ENCODE results near the gene RNF166.

RNF166 gene

DNA sequence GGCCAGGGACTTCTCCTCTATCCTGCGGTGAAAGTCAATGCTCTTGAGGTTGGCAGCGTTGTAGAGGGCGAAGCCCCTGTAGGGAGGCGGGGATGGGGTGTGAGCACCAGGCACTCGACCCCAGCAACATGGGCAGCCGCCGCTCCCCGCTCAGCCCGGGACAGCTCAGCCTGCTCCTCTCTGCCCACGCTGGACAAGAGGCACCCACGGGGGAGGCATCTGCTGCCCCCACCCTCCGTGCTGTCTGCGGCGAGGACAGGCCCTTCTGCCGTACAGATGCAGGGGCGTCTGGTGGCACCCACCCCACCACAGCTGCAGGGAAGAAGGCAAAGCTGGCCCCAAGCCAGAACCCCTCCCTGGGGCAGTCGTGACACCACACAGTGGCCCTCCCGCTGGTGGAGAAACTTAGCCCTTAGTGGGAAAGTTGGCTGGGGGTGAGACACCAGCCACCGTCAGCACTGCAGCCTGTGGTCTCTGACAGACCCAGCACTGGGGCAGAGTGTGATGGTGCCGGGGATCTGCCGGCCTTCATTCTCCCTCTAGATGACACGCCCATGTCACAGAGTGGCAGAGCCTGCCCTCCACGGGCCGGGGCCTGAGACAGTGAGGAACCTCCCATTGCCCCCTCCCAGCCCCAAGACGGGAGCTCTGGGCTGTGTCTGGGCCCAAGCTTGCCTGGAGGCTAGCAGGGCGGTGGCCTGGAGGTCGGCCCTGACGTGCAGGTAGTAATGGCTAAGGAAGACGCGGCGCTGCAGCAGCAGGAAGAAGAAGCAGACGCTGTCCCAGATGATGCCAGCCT, 19.6 kb upstream of the RNF166 start:
- DNase-seq (ENCODE audit: low read depth, low spot score), result no peak
- ChIA-PET CTCF (interaction anchor here (1.0 kb wide), 1 partner anchor 12 kb away, joined by 4 read pairs; no protein-coding TSS in a partner anchor), POLR2A (no interaction called here)
- H3K4me3 ChIP-seq (ENCODE audit: low read depth, low read length), result no peak overlapping the region
- TF ChIP-seq CTCF (IDR thresholded peaks at IDR 0.05; ENCODE audit: insufficient read depth, low read length, missing control alignments), result no peak

DNA sequence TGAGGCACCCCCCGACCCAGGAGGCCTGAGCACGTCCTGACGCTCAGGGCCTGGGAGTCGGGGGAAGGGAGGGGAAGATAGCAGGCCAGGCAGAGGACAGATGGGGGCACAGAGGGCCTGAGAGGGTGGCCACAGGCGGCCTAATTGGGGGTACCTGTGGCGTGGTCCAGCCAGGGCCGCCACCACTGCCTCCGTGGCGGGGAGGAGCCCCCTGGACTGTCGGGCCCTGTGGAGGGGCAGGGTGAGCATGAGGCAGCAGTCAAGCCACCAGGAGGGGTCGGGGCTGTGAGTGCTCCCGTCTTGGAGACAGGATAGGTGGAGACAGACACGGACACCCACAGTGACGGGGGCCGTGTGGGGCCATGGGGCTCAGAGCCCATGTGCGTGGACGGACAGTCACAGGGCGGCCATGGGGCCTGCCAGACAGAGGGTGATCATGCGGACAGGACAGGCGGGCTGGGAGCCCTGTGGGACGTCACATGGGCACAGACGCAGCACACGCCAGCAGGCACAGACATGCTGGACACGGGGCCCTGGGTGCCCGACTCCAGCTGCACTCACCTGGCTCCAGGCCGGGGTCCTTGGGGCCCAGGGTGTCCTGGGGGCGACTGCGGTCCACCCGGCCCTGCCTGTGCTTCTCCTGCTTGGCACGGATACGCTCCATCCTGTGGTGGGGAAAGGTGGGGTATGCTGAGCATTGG, 18.8 kb upstream of the RNF166 start:
- H3K4me3 ChIP-seq (ENCODE audit: low read depth, low read length), result no peak overlapping the region
- ChIA-PET POLR2A (no interaction called here), CTCF (no interaction called here)
- no peak for TF ChIP-seq CTCF (IDR thresholded peaks at IDR 0.05; ENCODE audit: insufficient read depth, low read length, missing control alignments)
- no peak for DNase-seq (ENCODE audit: low read depth, low spot score)

GRCh38 chr16:88723911-88724310, 17.7 kb upstream of the RNF166 start:
- no peak for DNase-seq (ENCODE audit: low read depth, low spot score)
- POLR2A ChIA-PET, result no interaction called here
- CTCF ChIA-PET, result interaction anchor here (1.2 to 1.3 kb wide), 2 partner anchors 14 to 17 kb away, joined by 3 to 4 read pairs; no protein-coding TSS in a partner anchor
- H3K4me3 ChIP-seq (ENCODE audit: low read depth, low read length), result no peak overlapping the region
- TF ChIP-seq CTCF (IDR thresholded peaks at IDR 0.05; ENCODE audit: insufficient read depth, low read length, missing control alignments), result no peak

DNA sequence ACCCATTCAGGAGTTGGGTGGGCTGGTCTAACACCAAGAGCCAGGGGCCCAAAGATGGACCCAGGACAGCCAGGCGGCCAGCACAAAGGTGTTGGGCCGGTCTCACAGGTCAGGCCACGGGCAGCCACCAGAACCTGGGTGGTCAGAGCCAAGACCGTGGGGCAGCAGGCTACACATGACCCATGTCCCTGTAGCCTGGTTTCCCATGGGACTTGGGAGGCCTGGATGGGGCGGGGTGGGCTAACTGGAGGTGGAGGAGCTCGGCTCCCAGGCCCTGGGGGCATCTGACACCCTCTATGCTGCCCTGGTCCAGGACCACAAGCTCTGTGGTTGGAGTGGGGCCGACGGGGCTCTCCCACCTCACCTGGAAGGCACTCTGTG, 17.3 kb upstream of the RNF166 start:
- POLR2A ChIA-PET, result no interaction called here
- no peak overlapping the region for H3K4me3 ChIP-seq (ENCODE audit: low read depth, low read length)
- TF ChIP-seq CTCF (IDR thresholded peaks at IDR 0.05; ENCODE audit: insufficient read depth, low read length, missing control alignments), result no peak
- CTCF ChIA-PET, result interaction anchor here (1.0 to 1.3 kb wide), 3 partner anchors 14 to 65 kb away, joined by 3 to 4 read pairs (median 3); no protein-coding TSS in a partner anchor
- DNase-seq (ENCODE audit: low read depth, low spot score), result no peak

- no peak overlapping the region for H3K4me3 ChIP-seq (ENCODE audit: low read depth, low read length)
- ChIA-PET CTCF (interaction anchor here (1.0 to 3.3 kb wide), 3 partner anchors 14 to 65 kb away, joined by 3 to 10 read pairs (median 4); no protein-coding TSS in a partner anchor), POLR2A (no interaction called here)
- no peak for DNase-seq (ENCODE audit: low read depth, low spot score)
- no peak for TF ChIP-seq CTCF (IDR thresholded peaks at IDR 0.05; ENCODE audit: insufficient read depth, low read length, missing control alignments)
Measured at GRCh38 chr16:88722784-88723506, 16.7 kb upstream of the RNF166 start.

Data from AG04449 (cell line).